Measurements from ENCODE around the gene ASPG.

The ASPG gene

GRCh38 chr14:104105071-104105821, 19.7 kb downstream of the ASPG start:
- DNase-seq (ENCODE audit: low spot score), result no peak

DNA sequence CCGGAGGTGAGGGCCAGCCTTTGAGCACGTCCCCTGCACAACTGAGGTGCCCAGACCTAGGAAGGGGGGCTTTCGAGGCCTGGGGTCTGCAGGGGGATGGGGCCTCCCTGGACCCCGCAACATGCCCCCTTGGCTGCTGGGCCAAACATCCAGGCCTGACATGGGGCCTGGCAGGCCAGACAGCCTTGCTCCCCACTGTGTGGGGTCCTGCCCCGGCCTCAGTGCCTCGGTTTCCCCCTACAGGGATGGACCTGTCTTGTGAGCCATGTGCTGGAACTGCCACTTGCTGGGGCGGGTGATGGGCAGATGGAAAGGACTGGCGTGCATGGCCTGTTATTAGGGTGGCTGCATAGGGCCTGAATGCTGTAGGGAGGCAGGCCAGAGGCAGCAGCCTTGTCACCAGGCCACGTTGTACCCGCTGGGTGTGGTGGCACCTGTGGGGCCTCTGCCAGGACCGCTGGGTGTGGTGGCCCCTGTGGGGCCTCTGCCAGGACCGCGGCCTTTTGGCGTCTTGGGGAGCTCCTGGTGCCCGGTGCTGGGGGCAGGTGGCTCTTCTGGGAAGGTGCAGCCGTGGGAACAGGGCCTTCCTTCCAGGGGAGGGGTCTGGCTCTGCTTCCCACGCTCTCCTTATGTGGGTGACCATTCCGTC, 20.4 kb downstream of the ASPG start:
- no peak for DNase-seq (ENCODE audit: low spot score)

- no peak for DNase-seq (ENCODE audit: low spot score)
Observed at GRCh38 chr14:104106471-104106991, 21.0 kb downstream of the ASPG start.

DNA sequence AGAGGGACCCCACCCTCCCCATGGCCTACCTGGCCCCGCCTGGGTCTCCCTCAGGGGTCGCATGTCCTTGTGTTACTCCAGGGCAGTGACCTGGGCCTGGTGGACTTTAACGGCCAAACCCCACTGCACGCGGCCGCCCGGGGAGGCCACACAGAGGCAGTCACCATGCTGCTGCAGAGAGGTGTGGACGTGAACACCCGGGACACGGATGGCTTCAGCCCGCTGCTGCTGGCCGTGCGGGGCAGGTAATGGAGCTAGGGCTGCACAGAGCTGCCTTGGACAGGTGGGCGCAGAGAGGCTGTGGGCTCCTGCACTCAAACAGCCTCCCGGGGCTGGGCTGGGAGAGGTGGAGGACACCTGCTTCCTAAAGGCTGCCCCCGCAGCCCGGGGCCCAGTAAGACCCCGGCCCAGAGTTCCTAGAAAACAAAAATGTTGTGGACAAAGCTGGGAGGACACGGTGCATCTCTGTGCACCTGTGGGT, 21.6 kb downstream of the ASPG start:
- no peak for DNase-seq (ENCODE audit: low spot score)

- DNase-seq (ENCODE audit: low spot score), result no peak
Observed at GRCh38 chr14:104107611-104108569, 22.4 kb downstream of the ASPG start.

GRCh38 chr14:104108570-104109541, 23.4 kb downstream of the ASPG start:
- no peak for DNase-seq (ENCODE audit: low spot score)

GRCh38 chr14:104109731-104110361, 24.3 kb downstream of the ASPG start:
- no peak for DNase-seq (ENCODE audit: low spot score)

GRCh38 chr14:104110491-104111209, 25.1 kb downstream of the ASPG start:
- no peak for DNase-seq (ENCODE audit: low spot score)

GRCh38 chr14:104111301-104112112, 26.0 kb downstream of the ASPG start:
- no peak for DNase-seq (ENCODE audit: low spot score)

DNA sequence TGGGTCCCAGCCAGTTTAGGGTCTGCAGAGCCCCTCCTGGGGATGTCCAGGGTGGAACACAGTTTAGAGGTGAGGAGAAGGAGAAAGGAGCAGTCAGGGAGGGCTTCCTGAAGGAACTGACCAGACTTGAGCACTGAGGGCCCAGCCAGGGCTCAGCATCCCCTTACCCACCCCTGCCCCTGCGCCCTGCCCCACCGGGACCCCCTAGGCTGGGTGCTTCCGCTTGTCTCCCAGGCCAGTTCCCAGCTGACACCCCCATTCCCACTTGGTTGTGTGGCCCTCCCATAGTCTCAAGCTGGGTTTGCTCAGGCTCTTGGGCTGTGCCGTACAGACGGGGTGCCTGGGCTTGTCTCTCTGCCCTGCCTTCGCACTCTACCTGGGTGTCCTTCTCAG, 26.6 kb downstream of the ASPG start:
- no peak for DNase-seq (ENCODE audit: low spot score)

GRCh38 chr14:104112609-104113571, 27.4 kb downstream of the ASPG start:
- no peak for DNase-seq (ENCODE audit: low spot score)

DNA sequence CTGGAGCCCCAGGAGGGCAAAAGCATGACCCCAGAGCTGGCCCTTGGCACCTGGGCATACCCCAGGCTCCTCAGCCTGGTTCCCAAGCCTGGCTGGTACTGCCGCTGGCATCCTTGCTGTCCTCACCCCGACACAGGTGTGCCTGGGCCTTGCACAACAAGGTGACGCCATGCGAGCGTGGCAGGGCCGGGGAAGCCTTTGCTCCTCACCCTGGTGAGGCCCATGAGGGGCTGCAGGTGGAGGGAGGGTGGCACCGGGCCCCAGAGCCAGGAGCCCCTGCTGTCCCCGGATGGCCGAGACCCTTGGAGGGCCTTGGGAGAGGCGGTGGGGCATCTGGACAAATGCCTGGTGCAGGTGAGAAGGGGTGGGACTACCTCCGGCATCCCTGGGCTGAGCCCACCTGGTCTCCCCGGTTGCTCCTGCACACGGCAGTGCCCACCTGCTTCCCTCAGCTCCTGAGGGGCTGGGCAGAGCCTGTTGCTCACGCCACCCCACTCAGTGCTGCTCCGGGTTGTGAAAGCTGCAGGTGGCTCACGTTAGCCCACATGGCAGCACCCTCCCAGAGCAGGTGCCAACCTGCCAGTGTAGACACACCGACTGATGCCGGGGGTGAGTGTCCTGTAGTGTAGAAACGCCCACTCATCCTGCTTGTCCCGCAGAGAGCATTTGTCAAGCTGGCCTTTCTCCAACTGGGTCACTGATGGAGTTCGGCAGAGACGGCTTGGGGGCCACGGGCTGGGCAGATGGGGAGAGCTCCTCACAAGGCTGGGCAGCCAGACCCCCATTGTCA, 28.3 kb downstream of the ASPG start:
- DNase-seq (ENCODE audit: low spot score), result no peak

DNA sequence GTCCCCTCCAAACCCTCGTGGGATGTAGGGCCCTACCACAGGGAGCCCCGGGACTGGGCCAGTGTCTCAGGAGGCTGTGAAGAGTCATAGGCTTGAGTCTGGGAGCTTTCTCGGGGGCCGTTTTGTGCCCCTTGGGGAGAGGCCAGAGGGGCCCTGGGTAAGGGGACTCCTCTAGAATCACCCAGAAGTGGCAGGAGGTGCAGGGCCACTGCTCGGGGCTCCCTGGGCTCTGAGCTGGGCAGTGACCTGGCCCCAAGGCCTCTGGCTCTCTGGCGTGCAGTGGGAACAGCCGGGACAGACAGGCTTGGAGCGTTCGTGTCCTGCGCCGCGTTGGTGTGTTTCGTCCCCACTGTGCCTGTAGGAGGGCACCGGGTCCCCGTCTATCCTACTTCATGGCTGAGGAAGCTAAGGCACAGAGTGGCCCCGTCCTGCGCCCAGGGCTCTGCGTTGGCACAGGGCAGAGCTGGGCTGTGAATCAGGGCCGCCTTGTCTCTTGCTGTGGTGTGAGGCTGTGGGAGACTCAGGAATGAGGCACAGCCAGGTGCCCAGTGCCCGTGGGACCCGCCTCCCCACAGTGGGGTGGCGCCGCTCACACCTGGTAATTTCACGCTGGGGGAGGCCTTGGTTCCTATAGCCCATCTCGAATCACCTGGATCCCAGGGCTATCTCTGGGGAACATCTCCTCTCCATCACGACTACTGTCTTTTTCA, 29.1 kb downstream of the ASPG start:
- no peak for DNase-seq (ENCODE audit: low spot score)

DNA sequence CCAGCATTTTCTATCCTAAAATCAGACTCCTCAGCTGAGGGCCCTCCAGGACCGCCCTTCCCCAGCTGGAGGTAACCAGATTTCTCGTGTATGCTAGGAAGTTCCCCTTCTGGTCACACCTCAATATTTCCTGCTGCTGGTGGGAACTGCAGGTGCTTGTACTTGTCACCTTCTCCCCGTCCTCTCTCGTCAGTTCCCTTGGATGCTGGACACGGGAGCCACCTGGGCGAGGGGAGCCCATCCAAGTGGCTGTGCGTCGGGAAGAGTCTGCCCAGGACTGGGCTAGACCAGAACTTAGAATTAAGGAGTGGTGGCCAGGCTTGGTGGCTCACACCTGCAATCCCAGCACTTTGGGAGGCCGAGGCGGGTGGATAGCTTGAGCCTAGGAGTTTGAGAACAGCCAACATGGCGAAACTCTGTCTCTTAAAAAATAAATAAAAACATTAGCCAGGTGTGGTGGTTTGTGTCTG, 29.7 kb downstream of the ASPG start:
- no peak for DNase-seq (ENCODE audit: low spot score)

GRCh38 chr14:104115691-104116287, 30.3 kb downstream of the ASPG start:
- DNase-seq (ENCODE audit: low spot score), result no peak

- no peak for DNase-seq (ENCODE audit: low spot score)
Observed at GRCh38 chr14:104116288-104116755, 30.8 kb downstream of the ASPG start.

Data from hematopoietic multipotent progenitor cell treated with erythropoietin and hydrocortisone succinate and interleukin-3 and kit ligand, for 17 days (in vitro differentiated cells).